CD8-positive, alpha-beta memory T cell (primary cell): ENCODE measurements around the gene NDUFB5. TPM values are rescaled to one million over a fixed set of nuclear protein-coding genes. Genes with fewer than 3 reads are reported as not detected.
A peak's percentile ranks its signal among the peaks of the same experiment; 100 is the strongest.
"Not testable (repeated sequence)": the region's sequence is repeated elsewhere in the genome, so short reads cannot be mapped to it uniquely, and the experiment has no call there.

Experiments
- CTCF ChIA-PET: fragments of 350-600 bp; sonication (Branson Sonifier 250); formaldehyde crosslinking; loops from one replicate; lab custom pipeline; 2021; ENCODE audit warnings: antibody characterized with exemption; lab: Charles Lee
- POLR2A ChIA-PET: fragments of 350-600 bp; sonication (Branson Sonifier 250); formaldehyde crosslinking; loops from one replicate; lab custom pipeline; 2021; ENCODE audit warnings: antibody characterized with exemption; lab: Charles Lee
- DNase-seq, 5 donors: peaks; one replicate each; pipeline versions ENCODE4 v3.0.0 to v3.0.0-alpha.2; 2020 to 2022; ENCODE audit warnings: mixed read lengths in 1 of 5
- H3K27ac ChIP-seq: one replicate; pipeline ENCODE4 v1.7.0; 2013; ENCODE audit warnings: low read depth, mild to moderate bottlenecking, low read length, moderate library complexity
- H3K27me3 ChIP-seq: 2 replicates; pipeline ENCODE4 v1.7.0; 2013; ENCODE audit warnings: low read length, mild to moderate bottlenecking; ENCODE audit not compliant: insufficient read depth, poor library complexity, severe bottlenecking
- H3K36me3 ChIP-seq: 2 replicates; pipeline ENCODE4 v1.7.0; 2013; ENCODE audit warnings: mild to moderate bottlenecking, low read length, moderate library complexity; ENCODE audit not compliant: insufficient read depth
- H3K4me1 ChIP-seq: 2 replicates; pipeline ENCODE4 v1.7.0; 2013; ENCODE audit warnings: mild to moderate bottlenecking, low read length, moderate library complexity; ENCODE audit not compliant: insufficient read depth
- H3K4me3 ChIP-seq: 2 replicates; pipeline ENCODE4 v1.7.0; 2013; ENCODE audit warnings: mild to moderate bottlenecking, low read length
- H3K9me3 ChIP-seq: 2 replicates; pipeline ENCODE4 v1.7.0; 2013; ENCODE audit warnings: mild to moderate bottlenecking, low read length
- H3K27ac Mint-ChIP-seq, 8 donors: one replicate each; pipeline ENCODE4 v1.8.0; 2020 to 2021; ENCODE audit warnings: mixed read lengths in 8 of 8, mild to moderate bottlenecking in 6 of 8, inconsistent platforms in 3 of 8, moderate library complexity in 3 of 8
- H3K27me3 Mint-ChIP-seq, 2 donors: one replicate each; pipeline ENCODE4 v1.8.0; 2020 to 2021; ENCODE audit warnings: mixed read lengths in 2 of 2, mild to moderate bottlenecking in 1 of 2, moderate library complexity in 1 of 2
- H3K36me3 Mint-ChIP-seq, 3 donors: one replicate each; pipeline ENCODE4 v1.8.0; 2020 to 2021; ENCODE audit warnings: mixed read lengths in 3 of 3, inconsistent platforms in 1 of 3, mild to moderate bottlenecking in 1 of 3
- H3K4me1 Mint-ChIP-seq, 3 donors: one replicate each; pipeline ENCODE4 v1.8.0; 2020 to 2021; ENCODE audit warnings: mixed read lengths in 3 of 3, inconsistent platforms in 1 of 3, mild to moderate bottlenecking in 1 of 3
- H3K4me3 Mint-ChIP-seq, 7 donors: one replicate each; pipeline ENCODE4 v1.8.0; 2020 to 2021; ENCODE audit warnings: mixed read lengths in 7 of 7, mild to moderate bottlenecking in 6 of 7, moderate library complexity in 4 of 7, inconsistent platforms in 2 of 7
- H3K9me3 Mint-ChIP-seq, 5 donors: one replicate each; pipeline ENCODE4 v1.8.0; 2020 to 2022; ENCODE audit warnings: mixed read lengths in 5 of 5, mild to moderate bottlenecking in 3 of 5, moderate library complexity in 2 of 5, inconsistent platforms in 1 of 5
- polyA plus RNA-seq: library from polyadenylated mRNA; unstranded; fragments of 300-500 nt; fragmentation: Illumina TruSeq; gene quantifications from one replicate; pipeline ENCODE4 v1.2.3, GENCODE V29; 2021
- total RNA-seq, 2 experiments: library from RNA; stranded (reverse); gene quantifications; one replicate each; pipeline ENCODE4 v1.2.3, GENCODE V29; 2021

Gene NDUFB5
- total and polyA plus RNA-seq, 3 experiments from 2014 or later, result 66.5 to 126 (median 110) TPM

DNA sequence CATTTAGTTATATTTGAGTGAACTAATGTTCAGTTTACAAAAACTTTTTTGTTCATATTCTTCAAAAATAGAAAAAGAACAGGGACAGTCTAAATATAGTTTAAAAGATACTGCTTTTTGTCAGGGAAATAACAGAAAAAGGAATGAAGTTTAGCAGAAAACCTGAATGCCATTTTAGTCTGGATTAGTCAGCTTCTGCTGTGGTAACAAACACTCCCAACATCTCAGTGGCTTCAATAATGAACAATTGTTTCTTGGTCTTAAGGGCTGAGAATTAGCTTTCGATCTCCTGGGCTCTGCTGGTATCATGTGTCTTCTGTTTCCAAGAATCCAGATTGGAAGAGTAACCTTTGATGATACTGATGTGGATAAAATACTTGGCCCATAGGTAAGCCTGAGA is 35.9 kb downstream of the NDUFB5 start:
- Histone ChIP-seq H3K4me1 (no peaks in the 10 kb centered on the region), H3K9me3 (no peaks in the 10 kb centered on the region), H3K27me3 (no peaks in the 10 kb centered on the region), H3K4me3 (no peak overlapping the region), H3K27ac (no peak overlapping the region), H3K36me3 (no peaks in the 10 kb centered on the region)
- no peaks in the 10 kb centered on the region for H3K4me1 Mint-ChIP-seq
- no peaks in the 10 kb centered on the region for H3K9me3 Mint-ChIP-seq
- no peaks in the 10 kb centered on the region for H3K27me3 Mint-ChIP-seq
- ChIA-PET POLR2A (no interaction called here), CTCF (no interaction called here)
- no peak for DNase-seq
- no peak overlapping the region for H3K4me3 Mint-ChIP-seq
- H3K36me3 Mint-ChIP-seq, result peaks cover 0 to 3% (median 0%) of the 10 kb centered on the region in 3 donors
- H3K27ac Mint-ChIP-seq, result no peak overlapping the region

- POLR2A ChIA-PET, result no interaction called here
- Histone ChIP-seq H3K36me3 (no peaks in the 10 kb centered on the region), H3K27me3 (no peaks in the 10 kb centered on the region), H3K4me1 (no peaks in the 10 kb centered on the region), H3K27ac (no peak overlapping the region), H3K9me3 (no peaks in the 10 kb centered on the region), H3K4me3 (no peak overlapping the region)
- Mint-ChIP-seq H3K27me3 (peaks cover 0 to 1% of the 10 kb centered on the region in 2 donors), H3K4me3 (no peak overlapping the region), H3K27ac (no peak overlapping the region), H3K36me3 (peaks cover 0 to 3% (median 0%) of the 10 kb centered on the region in 3 donors), H3K9me3 (no peaks in the 10 kb centered on the region), H3K4me1 (no peaks in the 10 kb centered on the region)
- CTCF ChIA-PET, result interaction anchor here (1.2 kb wide), 1 partner anchor 9 kb away, joined by 3 read pairs; no protein-coding TSS in a partner anchor
- DNase-seq, result no peak
Observed at GRCh38 chr3:179642871-179643270, 38.3 kb downstream of the NDUFB5 start.

- H3K36me3 Mint-ChIP-seq, H3K9me3 ChIP-seq, H3K27me3 ChIP-seq, H3K36me3 ChIP-seq, H3K4me3 ChIP-seq, H3K4me3 Mint-ChIP-seq, H3K27ac Mint-ChIP-seq, H3K9me3 Mint-ChIP-seq, H3K27me3 Mint-ChIP-seq, H3K27ac ChIP-seq, H3K4me1 ChIP-seq, H3K4me1 Mint-ChIP-seq, DNase-seq: not testable (repeated sequence)
- POLR2A ChIA-PET, result interaction anchor here (0.5 kb wide), 1 partner anchor 82 kb away, joined by 3 read pairs; no protein-coding TSS in a partner anchor
- CTCF ChIA-PET, result interaction anchor here (1.2 kb wide), 1 partner anchor 10 kb away, joined by 3 read pairs; no protein-coding TSS in a partner anchor
Observed at GRCh38 chr3:179643837-179644236, 39.2 kb downstream of the NDUFB5 start.

- peaks cover 0 to 5% (median 0%) of the 10 kb centered on the region in 3 donors for H3K4me1 Mint-ChIP-seq
- POLR2A ChIA-PET, result no interaction called here
- no peaks in the 10 kb centered on the region for H3K9me3 Mint-ChIP-seq
- no peak overlapping the region for H3K4me3 ChIP-seq
- H3K4me3 Mint-ChIP-seq, result no peak overlapping the region
- CTCF ChIA-PET, result no interaction called here
- no peaks in the 10 kb centered on the region for H3K36me3 ChIP-seq
- no peak for DNase-seq
- H3K9me3 ChIP-seq, result no peaks in the 10 kb centered on the region
- no peaks in the 10 kb centered on the region for H3K36me3 Mint-ChIP-seq
- no peaks in the 10 kb centered on the region for H3K4me1 ChIP-seq
- H3K27ac ChIP-seq, result no peak overlapping the region
- no peaks in the 10 kb centered on the region for H3K27me3 ChIP-seq
- peaks cover 0 to 2% of the 10 kb centered on the region in 2 donors for H3K27me3 Mint-ChIP-seq
- no peak overlapping the region for H3K27ac Mint-ChIP-seq
Observed at GRCh38 chr3:179646177-179646576, 41.6 kb downstream of the NDUFB5 start.

GRCh38 chr3:179651687-179652446 is 47.3 kb downstream of the NDUFB5 start:
- Histone ChIP-seq H3K27me3 (no peaks in the 10 kb centered on the region), H3K9me3 (no peaks in the 10 kb centered on the region), H3K36me3 (no peaks in the 10 kb centered on the region), H3K27ac (no peak overlapping the region), H3K4me3 (peak overlapping the region; percentile 50), H3K4me1 (peaks cover 8% of the 10 kb centered on the region)
- ChIA-PET CTCF (interaction anchor here (1.0 kb wide), 1 partner anchor 89 kb away, joined by 3 read pairs; the partner anchor contains the start of gene ACTL6A), POLR2A (interaction anchor here (2.1 kb wide), 1 partner anchor 47 kb away, joined by 9 read pairs; the partner anchor contains the start of genes MRPL47 and NDUFB5)
- peak overlapping the region; percentile 85 to 95 (median 90) for H3K4me3 Mint-ChIP-seq
- H3K9me3 Mint-ChIP-seq, result no peaks in the 10 kb centered on the region
- no peak for DNase-seq
- H3K27ac Mint-ChIP-seq, result peak overlapping the region; percentile 29 to 88 (median 82)
- H3K27me3 Mint-ChIP-seq, result peaks cover 0 to 2% of the 10 kb centered on the region in 2 donors
- H3K36me3 Mint-ChIP-seq, result peaks cover 0 to 9% (median 6%) of the 10 kb centered on the region in 3 donors
- peaks cover 24 to 49% (median 41%) of the 10 kb centered on the region in 3 donors for H3K4me1 Mint-ChIP-seq

- Histone ChIP-seq H3K4me1 (peaks cover 8% of the 10 kb centered on the region), H3K36me3 (no peaks in the 10 kb centered on the region), H3K27me3 (no peaks in the 10 kb centered on the region), H3K4me3 (peak within 1 kb of the TSS; percentile 77), H3K9me3 (no peaks in the 10 kb centered on the region), H3K27ac (peak within 1 kb of the TSS; percentile 59)
- Mint-ChIP-seq H3K27me3 (peaks cover 0 to 2% of the 10 kb centered on the region in 2 donors), H3K4me1 (peaks cover 24 to 49% (median 41%) of the 10 kb centered on the region in 3 donors), H3K9me3 (no peaks in the 10 kb centered on the region), H3K4me3 (peak within 1 kb of the TSS; percentile 90 to 97 (median 94)), H3K27ac (peak within 1 kb of the TSS; percentile 67 to 97 (median 90)), H3K36me3 (peaks cover 0 to 9% (median 6%) of the 10 kb centered on the region in 3 donors)
- ChIA-PET CTCF (interaction anchor here (0.9 to 1.0 kb wide), 2 partner anchors 75 to 90 kb away, joined by 3 read pairs; partner anchors contain the start of gene ACTL6A), POLR2A (interaction anchor here (1.5 to 2.1 kb wide), 2 partner anchors 48 to 329 kb away, joined by 3 to 9 read pairs; partner anchors contain the start of genes MRPL47, NDUFB5 and ZNF639)
- DNase-seq, result peak in 4 of 5 donors; percentile 37 to 71 (median 58)
Observed at GRCh38 chr3:179652447-179653095, 48.0 kb downstream of the NDUFB5 start, which contains the start of gene USP13. TSS of gene USP13 (plus strand) at chr3:179653040. CDS start at chr3:179653226, 186 bp downstream.

DNA sequence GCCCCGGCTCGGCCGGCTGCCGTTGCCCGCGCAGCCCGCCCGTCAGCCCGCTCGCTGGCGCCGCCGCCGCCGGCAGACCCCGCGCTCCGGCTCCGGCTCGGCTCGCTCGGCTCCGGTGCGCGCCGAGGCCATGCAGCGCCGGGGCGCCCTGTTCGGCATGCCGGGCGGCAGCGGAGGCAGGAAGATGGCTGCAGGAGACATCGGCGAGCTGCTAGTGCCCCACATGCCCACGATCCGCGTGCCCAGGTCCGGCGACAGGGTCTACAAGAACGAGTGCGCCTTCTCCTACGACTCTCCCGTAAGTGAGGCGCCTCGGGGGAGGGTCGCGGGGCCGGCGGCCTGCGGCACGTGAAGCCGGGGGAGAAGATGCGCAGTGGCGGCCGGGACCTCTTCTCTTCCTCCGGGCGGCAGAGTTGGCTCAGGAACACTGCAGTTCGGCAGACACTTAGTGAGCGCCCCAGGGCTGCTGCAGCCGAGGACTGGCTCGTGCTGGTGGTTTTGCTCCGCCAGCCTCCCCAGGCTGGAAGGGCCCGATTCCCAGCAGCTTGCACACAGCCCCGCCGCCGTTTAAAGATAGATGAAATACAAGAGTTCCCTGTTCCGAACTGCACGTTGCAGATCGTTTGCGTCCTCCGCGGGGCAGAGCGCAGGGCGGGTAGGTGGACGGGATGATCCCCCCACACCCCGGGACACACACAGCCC is 48.7 kb downstream of the NDUFB5 start:
- ChIA-PET CTCF (interaction anchor here (0.9 kb wide), 1 partner anchor 75 kb away, joined by 3 read pairs; no protein-coding TSS in a partner anchor), POLR2A (interaction anchor here (1.5 to 2.1 kb wide), 2 partner anchors 49 to 330 kb away, joined by 3 to 9 read pairs; partner anchors contain the start of genes MRPL47, NDUFB5 and ZNF639)
- peak overlapping the region; percentile 59 for H3K27ac ChIP-seq
- peak overlapping the region; percentile 77 for H3K4me3 ChIP-seq
- peak overlapping the region; percentile 90 to 97 (median 94) for H3K4me3 Mint-ChIP-seq
- H3K27ac Mint-ChIP-seq, result peak overlapping the region; percentile 67 to 97 (median 90)
- H3K4me1 Mint-ChIP-seq, result peaks cover 25 to 53% (median 41%) of the 10 kb centered on the region in 3 donors
- H3K36me3 Mint-ChIP-seq, result peaks cover 0 to 9% (median 6%) of the 10 kb centered on the region in 3 donors
- H3K4me1 ChIP-seq, result peaks cover 8% of the 10 kb centered on the region
- no peaks in the 10 kb centered on the region for H3K27me3 ChIP-seq
- H3K27me3 Mint-ChIP-seq, result no peaks in the 10 kb centered on the region
- H3K9me3 Mint-ChIP-seq, result no peaks in the 10 kb centered on the region
- no peaks in the 10 kb centered on the region for H3K36me3 ChIP-seq
- H3K9me3 ChIP-seq, result no peaks in the 10 kb centered on the region
- DNase-seq, result peak; percentile 27 to 72 (median 61)
